CD4-positive, alpha-beta memory T cell (primary cell): ENCODE measurements around the gene MRPL38. TPM values are rescaled to one million over a fixed set of nuclear protein-coding genes. Genes with fewer than 3 reads are reported as not detected.

Experiments used
- CTCF ChIA-PET: fragments of 350-600 bp; sonication (Branson Sonifier 250); formaldehyde crosslinking; loops from one replicate; lab custom pipeline; 2021; ENCODE audit warnings: inconsistent platforms; ENCODE audit not compliant: partially characterized antibody; lab: Charles Lee
- POLR2A ChIA-PET: fragments of 350-600 bp; sonication (Branson Sonifier 250); formaldehyde crosslinking; loops from one replicate; lab custom pipeline; 2021; ENCODE audit not compliant: partially characterized antibody; lab: Charles Lee
- DNase-seq, 5 donors: peaks; one replicate each; pipeline versions ENCODE4 v3.0.0 to v3.0.0-alpha.2; 2020 to 2022; ENCODE audit warnings: mixed read lengths in 1 of 5
- H3K27ac ChIP-seq: one replicate; pipeline ENCODE4 v1.7.0; 2013; ENCODE audit warnings: low read depth, low read length
- H3K27me3 ChIP-seq: 2 replicates; pipeline ENCODE4 v1.7.0; 2013; ENCODE audit warnings: mild to moderate bottlenecking, low read length, moderate library complexity; ENCODE audit not compliant: insufficient read depth
- H3K36me3 ChIP-seq: 2 replicates; pipeline ENCODE4 v1.7.0; 2013; ENCODE audit warnings: mild to moderate bottlenecking, low read length, moderate library complexity; ENCODE audit not compliant: insufficient read depth
- H3K4me1 ChIP-seq: 2 replicates; pipeline ENCODE4 v1.7.0; 2013; ENCODE audit warnings: mild to moderate bottlenecking, low read length, moderate library complexity; ENCODE audit not compliant: insufficient read depth
- H3K4me3 ChIP-seq, 2 donors: one replicate each; pipeline ENCODE4 v1.7.0; 2013; ENCODE audit warnings: low read length in 2 of 2, mild to moderate bottlenecking in 1 of 2
- H3K9me3 ChIP-seq, 2 donors: one replicate each; pipeline ENCODE4 v1.7.0; 2013; ENCODE audit warnings: low read length in 2 of 2, control low read depth in 1 of 2; ENCODE audit not compliant: control insufficient read depth in 1 of 2
- H3K27ac Mint-ChIP-seq, 7 donors: one replicate each; pipeline ENCODE4 v1.8.0; 2020 to 2021; ENCODE audit warnings: mixed read lengths in 7 of 7, mild to moderate bottlenecking in 6 of 7, inconsistent platforms in 3 of 7, moderate library complexity in 3 of 7
- H3K27me3 Mint-ChIP-seq, 2 donors: one replicate each; pipeline ENCODE4 v1.8.0; 2020 to 2021; ENCODE audit warnings: mixed read lengths in 2 of 2
- H3K36me3 Mint-ChIP-seq, 2 donors: one replicate each; pipeline ENCODE4 v1.8.0; 2020 to 2021; ENCODE audit warnings: mixed read lengths in 2 of 2, inconsistent platforms in 1 of 2, mild to moderate bottlenecking in 1 of 2
- H3K4me1 Mint-ChIP-seq, 4 donors: one replicate each; pipeline ENCODE4 v1.8.0; 2020 to 2021; ENCODE audit warnings: mixed read lengths in 4 of 4, mild to moderate bottlenecking in 1 of 4
- H3K4me3 Mint-ChIP-seq, 8 donors: one replicate each; pipeline ENCODE4 v1.8.0; 2020 to 2021; ENCODE audit warnings: mixed read lengths in 8 of 8, mild to moderate bottlenecking in 7 of 8, moderate library complexity in 6 of 8, inconsistent platforms in 3 of 8
- H3K9me3 Mint-ChIP-seq, 8 donors: one replicate each; pipeline ENCODE4 v1.8.0; 2020 to 2021; ENCODE audit warnings: mixed read lengths in 8 of 8, mild to moderate bottlenecking in 5 of 8, inconsistent platforms in 3 of 8, moderate library complexity in 1 of 8
- intact Hi-C: fragments of 100-400 bp; cut with micrococcal nuclease; formaldehyde crosslinking; loops from one replicate; pipeline ENCODE4 v1.15.1; 2023
- polyA plus RNA-seq, 2 donors: library from polyadenylated mRNA; unstranded; fragments of 300-500 nt; fragmentation: Illumina TruSeq; gene quantifications; one replicate each; pipeline ENCODE4 v1.2.3, GENCODE V29; 2021
- total RNA-seq, 2 experiments: library from RNA; stranded (reverse); gene quantifications; one replicate each; pipeline ENCODE4 v1.2.3, GENCODE V29; 2021

MRPL38 gene
- total and polyA plus RNA-seq, 4 experiments from 2014 or later = 59.1 to 142 (median 108) TPM

- Mint-ChIP-seq H3K27me3 (no peaks in the 10 kb centered on the region), H3K4me3 (no peak overlapping the region)
- CTCF ChIA-PET = interaction anchor here (0.6 kb wide), 1 partner anchor 11 kb away, joined by 3 read pairs; no protein-coding TSS in a partner anchor
Measured at GRCh38 chr17:75921596-75921995, 16.9 kb upstream of the MRPL38 start.

GRCh38 chr17:75920045-75920560 lies 15.4 kb upstream of the MRPL38 start:
- Mint-ChIP-seq H3K4me3 (no peak overlapping the region), H3K27ac (no peak overlapping the region), H3K9me3 (no peaks in the 10 kb centered on the region), H3K36me3 (peaks cover 4 to 9% of the 10 kb centered on the region in 2 donors), H3K4me1 (peaks cover 0 to 11% (median 4%) of the 10 kb centered on the region in 4 donors), H3K27me3 (no peaks in the 10 kb centered on the region)
- CTCF ChIA-PET = no interaction called here
- H3K4me1 ChIP-seq = no peaks in the 10 kb centered on the region
- H3K27me3 ChIP-seq = no peaks in the 10 kb centered on the region
- H3K27ac ChIP-seq = no peak overlapping the region
- no peaks in the 10 kb centered on the region for H3K9me3 ChIP-seq
- no peak for DNase-seq
- H3K36me3 ChIP-seq = no peaks in the 10 kb centered on the region
- no peak overlapping the region for H3K4me3 ChIP-seq
- intact Hi-C loops = no loop called here
- POLR2A ChIA-PET = interaction anchor here (1.1 kb wide), 1 partner anchor 21 kb away, joined by 3 read pairs; the partner anchor contains the start of gene FBF1

More at GRCh38 chr17:75921596-75921995, 16.9 kb upstream of the MRPL38 start:
- Histone ChIP-seq H3K4me3 (no peak overlapping the region), H3K27me3 (no peaks in the 10 kb centered on the region), H3K4me1 (no peaks in the 10 kb centered on the region), H3K9me3 (no peaks in the 10 kb centered on the region), H3K27ac (no peak overlapping the region), H3K36me3 (no peaks in the 10 kb centered on the region)
- H3K4me1 Mint-ChIP-seq = peaks cover 0 to 11% (median 4%) of the 10 kb centered on the region in 4 donors
- peaks cover 4 to 9% of the 10 kb centered on the region in 2 donors for H3K36me3 Mint-ChIP-seq
- POLR2A ChIA-PET = no interaction called here
- DNase-seq = no peak
- no peak overlapping the region for H3K27ac Mint-ChIP-seq
- no peaks in the 10 kb centered on the region for H3K9me3 Mint-ChIP-seq
- intact Hi-C loops = no loop called here

GRCh38 chr17:75919611-75920010 lies 14.9 kb upstream of the MRPL38 start:
- CTCF ChIA-PET = no interaction called here
- Histone ChIP-seq H3K9me3 (no peaks in the 10 kb centered on the region), H3K27me3 (no peaks in the 10 kb centered on the region), H3K4me1 (no peaks in the 10 kb centered on the region), H3K27ac (no peak overlapping the region), H3K4me3 (no peak overlapping the region), H3K36me3 (no peaks in the 10 kb centered on the region)
- peaks cover 0 to 11% (median 4%) of the 10 kb centered on the region in 4 donors for H3K4me1 Mint-ChIP-seq
- peak overlapping the region in 1 of 7 donors; percentile 61 for H3K27ac Mint-ChIP-seq
- no peaks in the 10 kb centered on the region for H3K9me3 Mint-ChIP-seq
- no peaks in the 10 kb centered on the region for H3K27me3 Mint-ChIP-seq
- no peak for DNase-seq
- POLR2A ChIA-PET = interaction anchor here (1.1 kb wide), 1 partner anchor 21 kb away, joined by 3 read pairs; the partner anchor contains the start of gene FBF1
- intact Hi-C loops = no loop called here
- H3K4me3 Mint-ChIP-seq = no peak overlapping the region
- H3K36me3 Mint-ChIP-seq = peaks cover 4 to 10% of the 10 kb centered on the region in 2 donors

GRCh38 chr17:75917917-75918445 lies 13.3 kb upstream of the MRPL38 start:
- no peak overlapping the region for H3K27ac ChIP-seq
- H3K27me3 ChIP-seq = no peaks in the 10 kb centered on the region
- H3K27me3 Mint-ChIP-seq = no peaks in the 10 kb centered on the region
- CTCF ChIA-PET = interaction anchor here (1.2 to 1.4 kb wide), 2 partner anchors 12 to 87 kb away, joined by 3 to 4 read pairs; no protein-coding TSS in a partner anchor
- POLR2A ChIA-PET = no interaction called here
- H3K36me3 ChIP-seq = no peaks in the 10 kb centered on the region
- no peak overlapping the region for H3K4me3 ChIP-seq
- intact Hi-C loops = no loop called here
- no peak for DNase-seq
- no peak overlapping the region for H3K4me3 Mint-ChIP-seq
- H3K4me1 Mint-ChIP-seq = peaks cover 0 to 11% (median 4%) of the 10 kb centered on the region in 4 donors
- no peaks in the 10 kb centered on the region for H3K9me3 ChIP-seq
- H3K4me1 ChIP-seq = no peaks in the 10 kb centered on the region
- peak overlapping the region in 1 of 7 donors; percentile 55 for H3K27ac Mint-ChIP-seq
- peaks cover 4 to 10% of the 10 kb centered on the region in 2 donors for H3K36me3 Mint-ChIP-seq
- H3K9me3 Mint-ChIP-seq = no peaks in the 10 kb centered on the region

DNA sequence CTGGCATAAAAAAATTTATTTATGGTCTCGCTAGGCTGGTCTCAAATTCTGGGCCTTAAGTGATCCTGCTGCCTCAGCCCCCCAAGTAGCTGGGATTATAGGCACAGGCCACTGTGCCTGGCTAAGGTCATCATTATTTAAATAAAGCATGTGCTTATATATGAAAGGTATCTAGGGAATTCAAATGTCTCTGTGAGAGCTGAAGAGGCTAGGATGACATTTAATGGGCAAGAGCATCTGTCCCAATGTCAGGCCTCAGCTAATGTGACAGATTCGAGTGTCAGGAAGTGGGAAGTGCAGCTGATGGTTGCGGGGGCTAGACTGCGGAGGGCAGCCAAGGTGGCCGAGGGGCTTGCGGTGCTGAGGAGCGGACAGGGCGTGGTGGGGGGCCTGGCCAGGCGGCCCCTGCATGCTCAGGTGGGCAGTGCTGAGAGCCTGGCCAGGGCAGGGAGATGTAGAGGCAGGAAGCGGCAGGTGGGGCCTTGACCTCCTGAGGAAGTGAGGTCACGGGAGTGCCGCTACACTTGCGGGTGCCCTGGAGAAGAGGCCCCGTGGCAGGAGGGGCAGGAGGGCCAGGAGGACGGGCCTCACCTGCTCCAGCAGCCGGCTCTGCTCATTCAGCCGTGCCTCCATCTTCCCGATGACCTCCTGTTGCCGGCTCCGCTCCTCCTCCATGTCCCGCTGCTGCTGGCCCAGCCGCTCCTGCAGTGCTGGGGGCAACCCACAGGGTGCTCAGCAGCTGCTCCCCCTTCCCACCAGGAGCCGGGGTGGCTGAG lies 12.6 kb upstream of the MRPL38 start:
- Histone ChIP-seq H3K4me3 (no peak overlapping the region), H3K4me1 (no peaks in the 10 kb centered on the region), H3K9me3 (no peaks in the 10 kb centered on the region), H3K27ac (no peak overlapping the region), H3K36me3 (no peaks in the 10 kb centered on the region), H3K27me3 (no peaks in the 10 kb centered on the region)
- intact Hi-C loops = no loop called here
- H3K27me3 Mint-ChIP-seq = no peaks in the 10 kb centered on the region
- H3K4me1 Mint-ChIP-seq = peaks cover 0 to 11% (median 4%) of the 10 kb centered on the region in 4 donors
- ChIA-PET POLR2A (no interaction called here), CTCF (interaction anchor here (1.0 to 1.4 kb wide), 3 partner anchors 11 to 164 kb away, joined by 3 to 4 read pairs (median 3); no protein-coding TSS in a partner anchor)
- H3K36me3 Mint-ChIP-seq = peaks cover 4 to 8% of the 10 kb centered on the region in 2 donors
- DNase-seq = no peak
- peak overlapping the region in 4 of 8 donors; percentile 11 to 69 (median 33) for H3K4me3 Mint-ChIP-seq
- peak overlapping the region in 4 of 7 donors; percentile 30 to 83 (median 62) for H3K27ac Mint-ChIP-seq
- H3K9me3 Mint-ChIP-seq = no peaks in the 10 kb centered on the region

DNA sequence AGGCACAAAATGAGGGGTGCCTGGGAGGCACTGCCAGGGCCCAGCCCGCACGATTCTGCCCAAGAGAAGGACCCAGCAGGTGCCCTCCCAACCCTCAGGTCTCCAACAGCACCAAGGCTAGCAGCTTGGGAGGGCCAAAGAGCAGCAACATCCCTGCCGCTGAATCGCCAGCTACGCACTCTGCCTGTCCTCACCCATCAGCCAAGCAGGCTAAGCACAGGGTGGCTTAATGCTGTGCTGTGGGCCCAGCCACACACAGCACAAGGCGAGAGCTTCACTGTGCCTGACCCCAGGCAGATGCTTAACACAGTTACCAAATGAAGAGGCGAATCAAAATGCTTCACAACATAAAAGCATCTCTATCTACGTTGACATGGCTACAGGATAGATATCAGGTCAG lies 10.6 kb upstream of the MRPL38 start:
- H3K9me3 ChIP-seq = no peaks in the 10 kb centered on the region
- peaks cover 4 to 8% of the 10 kb centered on the region in 2 donors for H3K36me3 Mint-ChIP-seq
- peaks cover 0 to 11% (median 4%) of the 10 kb centered on the region in 4 donors for H3K4me1 Mint-ChIP-seq
- no peaks in the 10 kb centered on the region for H3K27me3 Mint-ChIP-seq
- H3K4me1 ChIP-seq = no peaks in the 10 kb centered on the region
- no peaks in the 10 kb centered on the region for H3K27me3 ChIP-seq
- no peak overlapping the region for H3K27ac Mint-ChIP-seq
- intact Hi-C loops = no loop called here
- CTCF ChIA-PET = interaction anchor here (1.2 to 1.9 kb wide), 2 partner anchors 10 to 91 kb away, joined by 4 to 7 read pairs; partner anchors contain the start of gene MRPL38
- H3K4me3 Mint-ChIP-seq = no peak overlapping the region
- no peak for DNase-seq
- H3K36me3 ChIP-seq = no peaks in the 10 kb centered on the region
- no peak overlapping the region for H3K27ac ChIP-seq
- H3K4me3 ChIP-seq = no peak overlapping the region
- no peaks in the 10 kb centered on the region for H3K9me3 Mint-ChIP-seq
- POLR2A ChIA-PET = no interaction called here
